OCI-LY3 (cell line): ENCODE results near the gene IDS.
"Not testable (repeated sequence)": the region's sequence is repeated elsewhere in the genome, so short reads cannot be mapped to it uniquely, and the experiment has no call there.

Experiments used
- H2AFZ ChIP-seq: fragments of 200-600, 300-600 bp; shearing (Covaris generic); 2 replicates; pipeline ENCODE4 v1.6.0; 2014; ENCODE audit warnings: antibody characterized with exemption, low read depth, low read length
- H3K27ac ChIP-seq: fragments of 200-600, 300-600 bp; sonication (generic); 2 replicates; pipeline ENCODE4 v1.5.1; 2014; ENCODE audit warnings: mild to moderate bottlenecking, low read length, moderate library complexity, mixed read lengths
- H3K27me3 ChIP-seq: fragments of 200-600, 300-600 bp; sonication (generic); 2 replicates; pipeline ENCODE4 v1.6.1; 2014; ENCODE audit warnings: low read depth, low read length, mixed read lengths
- H3K36me3 ChIP-seq: fragments of 200-600, 300-600 bp; sonication (generic); replicated peaks from 2 replicates; pipeline ENCODE3; 2014; ENCODE audit warnings: low read depth, low read length, mixed read lengths
- H3K4me1 ChIP-seq: fragments of 300-600, 200-600 bp; sonication (generic); 2 replicates; pipeline ENCODE4 v1.6.1; 2014; ENCODE audit warnings: low read length, mixed read lengths
- H3K4me2 ChIP-seq: fragments of 200-600, 300-600 bp; sonication (generic); 2 replicates; pipeline ENCODE4 v1.6.1; 2014; ENCODE audit warnings: low read length, mixed read lengths
- H3K4me3 ChIP-seq: fragments of 300-600, 200-600 bp; sonication (generic); 2 replicates; pipeline ENCODE4 v1.5.1; 2014; ENCODE audit warnings: antibody characterized with exemption, mild to moderate bottlenecking, low read length, moderate library complexity
- H3K79me2 ChIP-seq: fragments of 300-600, 200-600 bp; shearing (Covaris generic); 2 replicates; pipeline ENCODE4 v1.6.1; 2014; ENCODE audit warnings: mild to moderate bottlenecking, low read length, mixed read lengths
- H3K9ac ChIP-seq: fragments of 300-600, 200-600 bp; shearing (Covaris generic); 2 replicates; pipeline ENCODE4 v1.6.0; 2014; ENCODE audit warnings: mild to moderate bottlenecking, low read length, moderate library complexity
- H3K9me3 ChIP-seq: fragments of 200-600, 300-600 bp; shearing (Covaris generic); 2 replicates; pipeline ENCODE4 v1.6.1; 2014; ENCODE audit warnings: low read length, mixed read lengths; ENCODE audit not compliant: insufficient read depth
- H4K20me1 ChIP-seq: fragments of 200-600, 300-600 bp; sonication (generic); 2 replicates; pipeline ENCODE4 v1.6.1; 2016; ENCODE audit warnings: low read length, mixed read lengths; ENCODE audit not compliant: insufficient read depth
- EZH2phosphoT487 ChIP-seq: fragments of 200-600 bp; shearing (Covaris generic); IDR thresholded peaks from 2 replicates; pipeline ENCODE4 v1.6.1; 2018; ENCODE audit warnings: antibody characterized with exemption, mixed run types, low read depth
- TF ChIP-seq, protein P1 (sequence below): fragments of 200-600, 300-600 bp; sonication (generic); IDR thresholded peaks from 2 replicates; pipeline ENCODE4 v1.5.1; 2014; ENCODE audit warnings: antibody characterized with exemption, low read length, low read depth

The IDS gene

DNA sequence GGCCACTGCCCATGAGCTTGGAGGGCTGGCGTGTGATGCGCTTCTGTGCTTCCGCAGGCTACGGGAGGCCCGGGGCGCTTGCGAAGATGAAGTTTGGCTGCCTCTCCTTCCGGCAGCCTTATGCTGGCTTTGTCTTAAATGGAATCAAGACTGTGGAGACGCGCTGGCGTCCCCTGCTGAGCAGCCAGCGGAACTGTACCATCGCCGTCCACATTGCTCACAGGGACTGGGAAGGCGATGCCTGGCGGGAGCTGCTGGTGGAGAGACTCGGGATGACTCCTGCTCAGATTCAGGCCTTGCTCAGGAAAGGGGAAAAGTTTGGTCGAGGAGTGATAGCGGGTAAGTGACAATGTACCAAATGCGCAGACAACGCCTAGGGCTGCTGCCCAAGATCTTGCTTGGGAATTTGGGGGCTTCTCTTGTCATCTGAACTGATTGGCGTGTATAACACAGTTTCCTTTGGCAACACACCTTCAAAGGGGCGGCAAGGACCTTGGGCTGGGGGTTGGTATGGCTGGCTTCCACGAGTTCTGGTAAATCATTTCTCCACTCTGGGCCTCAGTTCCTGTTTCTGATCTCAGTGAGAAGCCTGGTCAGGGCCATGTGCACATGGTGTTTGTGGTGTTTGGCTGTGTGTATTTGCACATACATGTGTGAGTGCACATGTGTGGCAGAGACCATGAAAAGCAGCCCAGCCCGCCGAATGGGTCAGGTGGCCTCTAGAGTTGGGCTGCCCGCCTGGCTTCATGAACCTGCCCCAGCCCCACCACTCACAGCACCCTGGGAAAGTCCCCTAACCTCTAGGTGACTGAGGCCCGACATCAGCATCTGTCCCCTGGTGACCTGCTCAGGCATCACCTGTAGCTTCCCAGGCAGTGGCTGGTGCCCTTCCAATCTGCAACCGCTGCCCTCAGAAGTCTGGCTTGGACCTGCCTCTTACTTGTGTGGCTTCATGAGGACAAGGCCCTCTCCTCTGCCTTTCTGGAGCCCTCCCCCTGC, 40.7 kb upstream of the IDS start:
- Histone ChIP-seq H3K79me2 (peaks cover 11% of the 10 kb centered on the region), H3K4me1 (peaks cover 22% of the 10 kb centered on the region)
- H2AFZ ChIP-seq = not testable (repeated sequence)

DNA sequence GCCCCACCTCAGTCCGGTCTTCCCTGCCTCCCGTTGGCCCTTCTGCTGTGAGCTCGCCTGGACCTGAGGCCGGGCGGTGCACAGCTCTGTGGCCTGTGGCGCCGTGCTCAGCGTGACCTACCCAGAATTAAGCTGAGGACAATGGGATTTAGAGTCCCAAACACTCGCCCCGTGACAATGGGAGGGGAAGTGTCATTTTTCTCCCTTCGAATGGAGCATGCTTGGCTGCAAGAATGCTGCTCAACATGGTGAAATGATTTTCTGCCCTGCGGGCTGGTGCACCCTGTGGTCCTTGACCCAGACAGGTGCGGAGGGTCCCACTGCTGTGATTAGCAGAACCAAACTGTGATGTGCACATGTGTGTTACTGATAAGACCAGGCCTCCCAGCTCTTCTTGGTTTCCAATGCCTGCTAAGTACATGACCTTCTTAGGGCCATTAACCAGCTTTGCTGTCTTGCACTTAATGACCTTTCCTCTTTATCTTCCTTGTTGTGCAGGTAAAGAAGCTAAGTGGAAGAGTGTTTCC, 36.5 kb upstream of the IDS start:
- peak overlapping the region; percentile 79 for H3K9ac ChIP-seq
- H3K27me3 ChIP-seq = no peaks in the 10 kb centered on the region
- peak overlapping the region; percentile 97 for H3K4me2 ChIP-seq
- TF ChIP-seq, protein P1, sequence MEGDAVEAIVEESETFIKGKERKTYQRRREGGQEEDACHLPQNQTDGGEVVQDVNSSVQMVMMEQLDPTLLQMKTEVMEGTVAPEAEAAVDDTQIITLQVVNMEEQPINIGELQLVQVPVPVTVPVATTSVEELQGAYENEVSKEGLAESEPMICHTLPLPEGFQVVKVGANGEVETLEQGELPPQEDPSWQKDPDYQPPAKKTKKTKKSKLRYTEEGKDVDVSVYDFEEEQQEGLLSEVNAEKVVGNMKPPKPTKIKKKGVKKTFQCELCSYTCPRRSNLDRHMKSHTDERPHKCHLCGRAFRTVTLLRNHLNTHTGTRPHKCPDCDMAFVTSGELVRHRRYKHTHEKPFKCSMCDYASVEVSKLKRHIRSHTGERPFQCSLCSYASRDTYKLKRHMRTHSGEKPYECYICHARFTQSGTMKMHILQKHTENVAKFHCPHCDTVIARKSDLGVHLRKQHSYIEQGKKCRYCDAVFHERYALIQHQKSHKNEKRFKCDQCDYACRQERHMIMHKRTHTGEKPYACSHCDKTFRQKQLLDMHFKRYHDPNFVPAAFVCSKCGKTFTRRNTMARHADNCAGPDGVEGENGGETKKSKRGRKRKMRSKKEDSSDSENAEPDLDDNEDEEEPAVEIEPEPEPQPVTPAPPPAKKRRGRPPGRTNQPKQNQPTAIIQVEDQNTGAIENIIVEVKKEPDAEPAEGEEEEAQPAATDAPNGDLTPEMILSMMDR = no peak
- TF ChIP-seq EZH2phosphoT487 = no peak
- no peaks in the 10 kb centered on the region for H3K36me3 ChIP-seq
- no peaks in the 10 kb centered on the region for H3K9me3 ChIP-seq
- H3K4me1 ChIP-seq = peaks cover 27% of the 10 kb centered on the region
- H4K20me1 ChIP-seq = no peaks in the 10 kb centered on the region
- peak overlapping the region; percentile 95 for H3K27ac ChIP-seq
- peak overlapping the region; percentile 89 for H3K4me3 ChIP-seq
- H2AFZ ChIP-seq = no peak overlapping the region
- H3K79me2 ChIP-seq = peaks cover 11% of the 10 kb centered on the region

More for the DNA sequence above, 40.7 kb upstream of the IDS start:
- not testable (repeated sequence) for H3K4me3 ChIP-seq, H3K4me2 ChIP-seq, H3K36me3 ChIP-seq, H3K9me3 ChIP-seq, H3K27me3 ChIP-seq, H4K20me1 ChIP-seq
- peak overlapping the region; percentile 71 for H3K27ac ChIP-seq
- H3K9ac ChIP-seq = peak overlapping the region; percentile 39; the same call in 1 of the 2 replicates

DNA sequence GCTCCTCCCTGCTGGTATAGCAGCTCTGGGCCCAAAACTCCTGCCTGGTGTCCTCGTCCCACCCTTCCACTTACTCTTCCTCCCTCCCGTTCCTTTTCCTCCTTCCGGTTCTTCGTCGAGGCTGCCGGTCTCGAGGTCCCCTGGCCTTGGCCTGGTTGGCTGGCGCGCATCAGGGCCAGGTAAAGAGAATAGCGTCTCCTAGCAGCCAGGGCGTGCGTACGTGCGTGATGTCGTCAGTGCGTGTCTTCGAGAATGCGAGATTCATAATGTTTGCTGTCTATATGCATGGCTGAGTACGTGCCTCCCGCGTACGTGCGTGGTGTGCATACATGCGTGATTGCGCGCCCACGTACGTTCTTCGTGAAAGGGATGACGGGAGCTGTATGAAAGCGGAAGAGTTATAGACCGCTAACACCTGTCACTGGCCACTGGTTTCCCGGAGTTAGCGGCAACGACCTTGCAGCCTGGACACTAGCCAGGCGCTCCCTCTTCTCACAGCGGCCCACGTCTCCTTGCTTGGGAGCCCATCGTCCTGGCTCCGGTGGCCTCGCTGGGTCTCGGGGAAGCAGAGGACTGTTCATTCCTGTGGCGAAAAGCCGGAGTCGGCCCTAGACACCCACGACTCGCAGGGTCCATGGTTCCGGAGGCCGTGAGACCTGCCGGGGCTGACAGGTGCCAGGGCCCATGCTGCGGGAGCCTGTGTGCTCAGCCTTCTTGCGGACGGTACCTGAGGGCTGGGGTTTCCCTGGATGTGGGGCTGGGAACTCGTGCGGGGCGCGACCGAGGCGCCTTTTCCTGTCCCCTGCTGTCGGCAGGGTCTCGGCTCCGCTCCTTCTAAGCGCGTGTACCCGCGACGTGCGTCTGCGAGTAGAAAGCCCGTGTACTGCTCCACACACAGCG, 35.8 kb upstream of the IDS start, which contains the start of gene EOLA1:
TSS of gene EOLA1 (plus strand) at position 392 of the 900 bp plus-strand sequence. CDS start 4,619 bp downstream, outside the sequence.
- Histone ChIP-seq H3K79me2 (peaks cover 11% of the 10 kb centered on the region), H3K4me1 (peaks cover 28% of the 10 kb centered on the region), H3K36me3 (no peaks in the 10 kb centered on the region), H3K27ac (peak within 1 kb of the TSS; percentile 95), H3K27me3 (no peaks in the 10 kb centered on the region), H3K9me3 (no peaks in the 10 kb centered on the region), H2AFZ (peak within 1 kb of the TSS; percentile 62; the same call in 1 of the 2 replicates), H3K4me2 (peak within 1 kb of the TSS; percentile 97), H3K4me3 (peak within 1 kb of the TSS; percentile 92), H4K20me1 (no peaks in the 10 kb centered on the region), H3K9ac (peak within 1 kb of the TSS; percentile 88)
- TF ChIP-seq EZH2phosphoT487 = no peak
- TF ChIP-seq, protein P1 = no peak

DNA sequence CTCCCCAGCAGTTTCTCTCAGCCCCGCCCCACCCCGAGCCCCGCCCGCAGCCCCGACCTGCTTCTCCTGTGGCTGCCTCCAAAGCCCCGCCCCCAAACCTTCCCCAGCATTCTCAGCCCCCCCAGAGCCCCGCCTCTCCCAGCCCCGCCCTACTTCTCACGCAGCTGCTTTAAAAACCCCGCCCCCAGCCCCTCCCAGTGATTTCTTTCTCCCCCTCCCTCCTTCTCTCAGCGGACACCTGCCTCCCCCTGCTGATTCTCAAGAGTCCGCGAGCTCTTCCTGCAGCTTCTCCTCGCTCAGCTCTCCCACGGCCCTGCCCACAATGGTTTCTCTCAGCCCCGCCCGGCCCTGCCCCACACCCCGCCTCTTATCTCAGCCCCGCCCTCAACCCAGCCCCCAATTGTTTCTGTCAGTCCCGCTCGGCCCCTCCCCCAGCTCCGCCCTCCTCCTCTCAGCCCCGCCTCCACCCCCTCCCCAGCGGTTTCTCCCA, 35.1 kb upstream of the IDS start:
- no peaks in the 10 kb centered on the region for H3K9me3 ChIP-seq
- peak overlapping the region; percentile 95 for H3K27ac ChIP-seq
- peak overlapping the region; percentile 89 for H3K4me3 ChIP-seq
- H4K20me1 ChIP-seq = no peaks in the 10 kb centered on the region
- peak overlapping the region; percentile 88 for H3K9ac ChIP-seq
- peak overlapping the region; percentile 62; the same call in 1 of the 2 replicates for H2AFZ ChIP-seq
- TF ChIP-seq, protein P1 = no peak
- TF ChIP-seq EZH2phosphoT487 = no peak
- peak overlapping the region; percentile 82 for H3K4me2 ChIP-seq
- H3K4me1 ChIP-seq = peaks cover 23% of the 10 kb centered on the region
- H3K79me2 ChIP-seq = peaks cover 11% of the 10 kb centered on the region
- H3K27me3 ChIP-seq = no peaks in the 10 kb centered on the region
- H3K36me3 ChIP-seq = no peaks in the 10 kb centered on the region
